ENCODE results near the gene YES1. TPM values are rescaled to one million over a fixed set of nuclear protein-coding genes. Genes with fewer than 3 reads are reported as not detected.

The YES1 gene
- polyA plus RNA-seq, 1 donor from 2014 or later, result 12.0 TPM

DNA sequence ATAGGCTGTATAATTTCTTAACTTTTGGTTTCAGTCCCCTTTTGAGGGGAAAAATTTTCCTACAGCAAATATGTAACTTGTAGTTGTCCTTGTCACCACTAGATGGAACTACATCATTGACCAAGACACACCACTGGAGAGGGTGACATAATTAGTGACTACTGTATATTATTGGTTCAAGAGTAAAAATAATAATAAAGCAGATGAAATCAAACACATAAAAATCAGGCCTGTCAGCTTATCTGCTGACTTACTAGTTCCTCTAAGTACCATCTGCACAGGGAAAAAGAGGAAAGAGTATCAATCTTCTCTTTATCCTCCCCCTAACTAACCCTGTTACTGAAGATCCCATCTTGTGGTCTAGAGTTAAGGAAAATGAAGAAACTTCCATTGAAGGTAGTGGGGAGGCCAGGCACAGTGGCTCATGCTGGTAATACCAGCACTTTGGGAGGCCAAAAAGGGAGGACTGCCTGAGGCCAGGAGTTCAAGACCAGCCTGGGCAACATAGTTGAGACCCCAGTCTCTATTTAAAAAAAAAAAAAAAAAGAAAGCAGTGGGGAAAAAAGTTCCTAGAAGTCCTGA, 70.0 kb downstream of the YES1 start:
- TF ChIP-seq EP300 (conservative IDR thresholded peaks at IDR 0.05; ENCODE audit: poor library complexity, severe bottlenecking) (no peak), SMC3 (conservative IDR thresholded peaks at IDR 0.05; ENCODE audit: poor library complexity) (peak; percentile 78), RAD21 (conservative IDR thresholded peaks at IDR 0.05) (peak; percentile 80)
- TF ChIP-seq, protein P1, sequence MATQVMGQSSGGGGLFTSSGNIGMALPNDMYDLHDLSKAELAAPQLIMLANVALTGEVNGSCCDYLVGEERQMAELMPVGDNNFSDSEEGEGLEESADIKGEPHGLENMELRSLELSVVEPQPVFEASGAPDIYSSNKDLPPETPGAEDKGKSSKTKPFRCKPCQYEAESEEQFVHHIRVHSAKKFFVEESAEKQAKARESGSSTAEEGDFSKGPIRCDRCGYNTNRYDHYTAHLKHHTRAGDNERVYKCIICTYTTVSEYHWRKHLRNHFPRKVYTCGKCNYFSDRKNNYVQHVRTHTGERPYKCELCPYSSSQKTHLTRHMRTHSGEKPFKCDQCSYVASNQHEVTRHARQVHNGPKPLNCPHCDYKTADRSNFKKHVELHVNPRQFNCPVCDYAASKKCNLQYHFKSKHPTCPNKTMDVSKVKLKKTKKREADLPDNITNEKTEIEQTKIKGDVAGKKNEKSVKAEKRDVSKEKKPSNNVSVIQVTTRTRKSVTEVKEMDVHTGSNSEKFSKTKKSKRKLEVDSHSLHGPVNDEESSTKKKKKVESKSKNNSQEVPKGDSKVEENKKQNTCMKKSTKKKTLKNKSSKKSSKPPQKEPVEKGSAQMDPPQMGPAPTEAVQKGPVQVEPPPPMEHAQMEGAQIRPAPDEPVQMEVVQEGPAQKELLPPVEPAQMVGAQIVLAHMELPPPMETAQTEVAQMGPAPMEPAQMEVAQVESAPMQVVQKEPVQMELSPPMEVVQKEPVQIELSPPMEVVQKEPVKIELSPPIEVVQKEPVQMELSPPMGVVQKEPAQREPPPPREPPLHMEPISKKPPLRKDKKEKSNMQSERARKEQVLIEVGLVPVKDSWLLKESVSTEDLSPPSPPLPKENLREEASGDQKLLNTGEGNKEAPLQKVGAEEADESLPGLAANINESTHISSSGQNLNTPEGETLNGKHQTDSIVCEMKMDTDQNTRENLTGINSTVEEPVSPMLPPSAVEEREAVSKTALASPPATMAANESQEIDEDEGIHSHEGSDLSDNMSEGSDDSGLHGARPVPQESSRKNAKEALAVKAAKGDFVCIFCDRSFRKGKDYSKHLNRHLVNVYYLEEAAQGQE (IDR thresholded peaks at IDR 0.05; ENCODE audit: borderline replicate concordance), result no peak
- TF ChIP-seq, protein P2, sequence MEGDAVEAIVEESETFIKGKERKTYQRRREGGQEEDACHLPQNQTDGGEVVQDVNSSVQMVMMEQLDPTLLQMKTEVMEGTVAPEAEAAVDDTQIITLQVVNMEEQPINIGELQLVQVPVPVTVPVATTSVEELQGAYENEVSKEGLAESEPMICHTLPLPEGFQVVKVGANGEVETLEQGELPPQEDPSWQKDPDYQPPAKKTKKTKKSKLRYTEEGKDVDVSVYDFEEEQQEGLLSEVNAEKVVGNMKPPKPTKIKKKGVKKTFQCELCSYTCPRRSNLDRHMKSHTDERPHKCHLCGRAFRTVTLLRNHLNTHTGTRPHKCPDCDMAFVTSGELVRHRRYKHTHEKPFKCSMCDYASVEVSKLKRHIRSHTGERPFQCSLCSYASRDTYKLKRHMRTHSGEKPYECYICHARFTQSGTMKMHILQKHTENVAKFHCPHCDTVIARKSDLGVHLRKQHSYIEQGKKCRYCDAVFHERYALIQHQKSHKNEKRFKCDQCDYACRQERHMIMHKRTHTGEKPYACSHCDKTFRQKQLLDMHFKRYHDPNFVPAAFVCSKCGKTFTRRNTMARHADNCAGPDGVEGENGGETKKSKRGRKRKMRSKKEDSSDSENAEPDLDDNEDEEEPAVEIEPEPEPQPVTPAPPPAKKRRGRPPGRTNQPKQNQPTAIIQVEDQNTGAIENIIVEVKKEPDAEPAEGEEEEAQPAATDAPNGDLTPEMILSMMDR (IDR thresholded peaks at IDR 0.05; ENCODE audit: poor library complexity, severe bottlenecking), result peak; percentile 81
- H3K27ac ChIP-seq (ENCODE audit: low read length), result no peak overlapping the region
- no peaks in the 10 kb centered on the region for H3F3A ChIP-seq (ENCODE audit: insufficient read depth, low read length, poor library complexity, severe bottlenecking)
- H3K9me3 ChIP-seq (ENCODE audit: low read length), result no peaks in the 10 kb centered on the region
- H3K4me2 ChIP-seq (ENCODE audit: low read length), result no peak overlapping the region
- no peaks in the 10 kb centered on the region for H4K20me1 ChIP-seq (ENCODE audit: insufficient read depth)
- no peak overlapping the region for H3K4me3 ChIP-seq (ENCODE audit: low read length)
- H3K27me3 ChIP-seq (ENCODE audit: insufficient read depth, low read depth, low read length), result peaks cover 3% of the 10 kb centered on the region
- no peaks in the 10 kb centered on the region for H3K9me2 ChIP-seq (ENCODE audit: insufficient read depth, low read length)
- no peak overlapping the region for H2AFZ ChIP-seq (ENCODE audit: low read depth, low read length)
- no peaks in the 10 kb centered on the region for H3K36me3 ChIP-seq (ENCODE audit: insufficient read depth, low read length)
- no peak overlapping the region for H3K9ac ChIP-seq (ENCODE audit: low read length)
- H3K79me2 ChIP-seq (replicated peaks; ENCODE audit: insufficient read depth, low read length), result no peaks in the 10 kb centered on the region

DNA sequence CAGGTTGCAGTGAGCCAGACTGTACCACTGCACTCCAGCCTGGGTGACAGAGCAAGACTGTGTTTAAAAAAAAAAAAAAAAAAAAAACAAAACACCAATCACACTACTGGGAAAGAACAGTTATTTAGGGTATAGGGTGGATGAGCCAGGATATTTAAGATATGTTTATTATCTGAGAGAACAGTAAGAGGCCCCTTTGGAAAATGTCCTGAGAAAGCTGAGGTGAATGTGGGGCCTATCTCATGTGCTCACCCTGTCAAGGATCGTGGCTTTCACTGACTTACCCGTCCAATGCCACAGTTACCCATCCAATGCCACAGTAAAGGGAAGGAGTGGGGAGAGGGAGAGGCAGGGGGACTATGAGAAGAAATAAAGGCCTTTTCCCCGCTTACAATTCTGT, 79.7 kb downstream of the YES1 start:
- Histone ChIP-seq H3K27ac (ENCODE audit: low read length) (no peak overlapping the region), H3K9me2 (ENCODE audit: insufficient read depth, low read length) (no peaks in the 10 kb centered on the region), H3K79me2 (replicated peaks; ENCODE audit: insufficient read depth, low read length) (no peaks in the 10 kb centered on the region), H2AFZ (ENCODE audit: low read depth, low read length) (no peak overlapping the region), H3K9ac (ENCODE audit: low read length) (no peak overlapping the region), H3K9me3 (ENCODE audit: low read length) (no peaks in the 10 kb centered on the region), H3F3A (ENCODE audit: insufficient read depth, low read length, poor library complexity, severe bottlenecking) (no peaks in the 10 kb centered on the region), H3K4me3 (ENCODE audit: low read length) (no peak overlapping the region), H4K20me1 (ENCODE audit: insufficient read depth) (no peaks in the 10 kb centered on the region), H3K4me2 (ENCODE audit: low read length) (no peak overlapping the region), H3K36me3 (ENCODE audit: insufficient read depth, low read length) (no peaks in the 10 kb centered on the region), H3K27me3 (ENCODE audit: insufficient read depth, low read depth, low read length) (no peaks in the 10 kb centered on the region)
- no peak for TF ChIP-seq TAF1 (IDR thresholded peaks at IDR 0.05; ENCODE audit: low read depth)
- TF ChIP-seq, protein P1 (IDR thresholded peaks at IDR 0.05; ENCODE audit: borderline replicate concordance), result no peak
- TF ChIP-seq, protein P2 (IDR thresholded peaks at IDR 0.05; ENCODE audit: poor library complexity, severe bottlenecking), result no peak
- TF ChIP-seq MXI1 (conservative IDR thresholded peaks at IDR 0.05; ENCODE audit: poor library complexity, severe bottlenecking), result no peak
- no peak for TF ChIP-seq RAD21 (conservative IDR thresholded peaks at IDR 0.05)
- TF ChIP-seq SMC3 (conservative IDR thresholded peaks at IDR 0.05; ENCODE audit: poor library complexity), result no peak
- TF ChIP-seq POLR2AphosphoS5 (IDR thresholded peaks at IDR 0.05), result no peak
- TF ChIP-seq EP300 (conservative IDR thresholded peaks at IDR 0.05; ENCODE audit: poor library complexity, severe bottlenecking), result no peak
- TF ChIP-seq EZH2 (IDR thresholded peaks at IDR 0.05; ENCODE audit: borderline replicate concordance, insufficient read depth, low read length, poor library complexity, severe bottlenecking), result no peak

All from neural cell (in vitro differentiated cells).